BE2C (cell line): ENCODE data around the gene TMEM191C.
"Not testable (repeated sequence)": the region's sequence is repeated elsewhere in the genome, so short reads cannot be mapped to it uniquely, and the experiment has no call there.

Experiments
- DNase-seq: peaks from one replicate; pipeline ENCODE4 v3.0.0-alpha.2; 2020
- H3K27me3 ChIP-seq: fragments of 250-450 bp; sonication (Bioruptor Pico); 2 replicates; pipeline ENCODE4 v1.5.1; 2020; ENCODE audit warnings: mild to moderate bottlenecking
- H3K36me3 ChIP-seq: fragments of 250-450 bp; sonication (Bioruptor Pico); 2 replicates; pipeline ENCODE4 v1.5.1; 2020; ENCODE audit warnings: mild to moderate bottlenecking
- H3K4me1 ChIP-seq: fragments of 250-450 bp; sonication (Bioruptor Pico); 2 replicates; pipeline ENCODE4 v1.5.1; 2020
- H3K4me3 ChIP-seq: 2 replicates; pipeline ENCODE4 v1.5.1; 2011; ENCODE audit warnings: low read depth, low read length
- H3K9me3 ChIP-seq: fragments of 250-450 bp; sonication (Bioruptor Pico); 2 replicates; pipeline ENCODE4 v1.5.1; 2020

TMEM191C gene

DNA sequence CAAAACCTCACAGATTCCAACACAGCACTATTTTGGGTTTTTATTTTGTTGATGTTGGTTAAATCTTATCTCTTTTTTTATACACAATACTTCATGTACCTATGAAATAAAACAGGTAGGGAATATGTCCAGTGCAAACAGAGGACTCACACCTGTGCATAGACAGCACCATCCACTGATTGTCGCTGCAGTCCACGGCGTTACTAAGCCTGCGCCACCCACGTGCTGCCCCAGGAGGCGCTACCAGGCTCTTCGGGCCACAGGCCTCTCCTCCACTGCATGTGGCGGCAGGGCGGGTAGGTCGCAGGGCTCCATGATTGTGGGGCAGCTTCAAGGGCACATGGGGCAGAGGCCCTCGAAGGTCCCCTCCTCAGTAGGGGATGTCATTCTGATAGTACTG is 5.8 kb downstream of the TMEM191C start:
- H3K27me3 ChIP-seq, H3K36me3 ChIP-seq, H3K9me3 ChIP-seq, DNase-seq, H3K4me1 ChIP-seq, H3K4me3 ChIP-seq: not testable (repeated sequence)

GRCh38 chr22:21473664-21474063 is 6.5 kb downstream of the TMEM191C start:
- not testable (repeated sequence) for H3K4me3 ChIP-seq, H3K9me3 ChIP-seq, H3K36me3 ChIP-seq, H3K27me3 ChIP-seq, H3K4me1 ChIP-seq, DNase-seq

DNA sequence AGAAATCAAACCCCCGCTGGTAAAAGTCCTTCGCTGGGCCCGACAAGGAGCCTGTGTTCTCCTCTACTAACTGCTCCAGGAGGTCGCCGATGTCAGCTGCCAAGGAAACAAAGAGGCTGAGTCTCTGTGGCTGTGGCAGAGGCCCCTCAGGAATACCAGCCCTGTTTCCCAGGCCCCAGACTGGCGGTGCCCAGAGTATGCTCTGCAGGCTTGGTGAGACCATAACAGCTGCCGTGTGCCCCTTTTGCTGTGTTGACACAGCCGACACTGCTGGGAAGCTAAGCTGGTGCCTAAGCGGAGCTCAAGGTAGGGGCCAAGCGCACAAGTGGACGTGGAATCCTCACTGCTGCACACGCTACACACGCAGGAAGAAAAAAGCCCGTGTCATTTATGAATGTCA is 16.9 kb downstream of the TMEM191C start:
- H3K4me1 ChIP-seq, H3K9me3 ChIP-seq, H3K36me3 ChIP-seq, H3K27me3 ChIP-seq, DNase-seq, H3K4me3 ChIP-seq: not testable (repeated sequence)

GRCh38 chr22:21487723-21488122 is 20.5 kb downstream of the TMEM191C start:
- not testable (repeated sequence) for H3K27me3 ChIP-seq, H3K9me3 ChIP-seq, H3K4me1 ChIP-seq, DNase-seq, H3K4me3 ChIP-seq, H3K36me3 ChIP-seq

GRCh38 chr22:21489149-21489680 is 22.0 kb downstream of the TMEM191C start:
- not testable (repeated sequence) for DNase-seq, H3K27me3 ChIP-seq

GRCh38 chr22:21490556-21490955 is 23.4 kb downstream of the TMEM191C start:
- not testable (repeated sequence) for H3K36me3 ChIP-seq, DNase-seq, H3K27me3 ChIP-seq, H3K4me3 ChIP-seq, H3K4me1 ChIP-seq, H3K9me3 ChIP-seq

More at GRCh38 chr22:21489149-21489680, 22.0 kb downstream of the TMEM191C start:
- not testable (repeated sequence) for H3K4me1 ChIP-seq, H3K36me3 ChIP-seq, H3K9me3 ChIP-seq, H3K4me3 ChIP-seq

DNA sequence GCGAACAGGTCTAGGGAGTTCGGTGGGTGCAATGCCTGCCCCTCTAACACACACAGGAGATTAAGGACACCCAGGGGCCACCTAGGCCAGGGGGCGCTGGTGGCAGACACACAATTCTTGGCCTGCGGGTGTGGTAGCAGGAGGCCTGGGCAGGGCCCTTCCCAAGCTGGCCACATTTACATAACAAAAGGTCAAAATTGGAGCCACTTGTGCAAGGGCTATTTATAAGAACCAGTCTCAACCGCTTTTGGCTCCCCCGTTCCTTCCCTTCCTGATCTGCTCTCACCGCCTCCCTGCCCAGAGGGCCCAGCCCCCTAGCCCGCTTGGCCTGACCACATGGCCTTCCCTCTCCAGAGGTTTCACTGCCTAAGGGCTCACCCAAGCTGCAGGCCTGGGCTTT is 25.1 kb downstream of the TMEM191C start:
- not testable (repeated sequence) for H3K4me3 ChIP-seq, H3K9me3 ChIP-seq, DNase-seq, H3K4me1 ChIP-seq, H3K27me3 ChIP-seq, H3K36me3 ChIP-seq

DNA sequence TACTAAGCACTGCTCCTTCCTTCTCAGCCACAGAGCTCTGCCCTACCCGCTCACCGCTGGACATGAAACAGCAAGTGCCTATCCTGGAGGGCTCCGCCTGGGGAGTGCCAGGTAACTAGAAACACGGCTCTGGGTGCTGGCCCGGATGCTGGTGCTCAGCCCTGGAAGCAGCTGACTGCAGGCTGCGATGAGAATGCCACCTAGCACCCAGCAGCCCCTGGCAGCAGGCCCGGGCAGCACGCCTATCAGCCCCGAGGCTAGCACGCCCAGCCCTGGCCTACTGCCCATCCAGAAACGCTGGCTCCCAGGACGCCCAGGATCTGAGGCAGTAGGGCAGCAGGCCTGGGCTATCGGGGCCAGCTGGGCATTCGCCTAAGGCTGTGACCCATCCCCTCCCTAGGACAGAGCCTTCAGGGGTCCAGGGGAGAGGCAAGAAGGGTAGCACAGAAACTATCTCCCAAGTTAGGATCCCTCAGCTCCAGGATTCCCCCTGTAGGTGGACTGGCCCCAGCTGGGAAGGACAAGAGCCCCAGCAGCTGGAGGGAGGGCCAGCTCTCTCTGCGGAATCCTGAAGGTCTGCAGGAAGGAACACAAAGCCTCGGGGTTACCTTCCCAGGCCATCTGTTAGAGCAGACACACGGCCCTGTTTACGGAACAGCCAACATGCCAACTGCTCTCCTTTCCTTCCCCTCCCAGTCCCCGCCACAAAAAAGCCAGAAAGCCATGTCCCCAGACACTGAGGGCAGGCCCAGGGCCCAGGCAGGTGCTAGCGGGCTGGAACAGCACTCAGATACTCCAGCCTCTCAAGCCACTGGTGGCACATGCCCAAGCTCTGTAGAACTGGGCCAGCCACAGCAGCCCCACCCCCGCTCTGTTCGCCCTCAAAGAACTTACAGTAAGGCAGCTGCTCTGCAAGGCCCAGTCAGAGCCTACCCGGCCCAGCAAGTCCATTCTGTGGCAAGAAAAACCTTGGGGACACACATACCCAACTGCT is 26.9 kb downstream of the TMEM191C start:
- not testable (repeated sequence) for H3K27me3 ChIP-seq, DNase-seq, H3K4me3 ChIP-seq, H3K36me3 ChIP-seq, H3K4me1 ChIP-seq, H3K9me3 ChIP-seq

DNA sequence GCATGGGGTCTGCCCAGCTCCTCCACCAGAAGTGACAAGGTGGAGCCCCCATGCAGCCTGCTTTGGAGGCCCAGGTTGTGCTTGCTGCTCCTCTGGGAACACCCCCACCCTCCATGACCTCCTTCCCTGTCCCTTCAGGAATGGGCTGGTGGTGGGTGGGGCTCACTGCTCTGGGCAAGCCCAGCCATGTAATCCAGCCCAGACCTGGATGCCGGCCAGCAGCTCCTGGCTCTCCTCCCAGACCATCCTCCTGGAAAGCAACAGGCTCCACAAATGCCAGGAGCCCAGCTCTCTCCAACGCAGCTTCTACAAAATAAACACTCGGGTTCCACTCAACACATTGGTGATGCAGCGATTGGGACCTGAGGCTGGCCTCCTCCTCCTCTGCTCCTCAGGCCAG is 30.8 kb downstream of the TMEM191C start:
- not testable (repeated sequence) for DNase-seq, H3K4me3 ChIP-seq

GRCh38 chr22:21498489-21498888 is 31.3 kb downstream of the TMEM191C start:
- not testable (repeated sequence) for H3K27me3 ChIP-seq, H3K4me1 ChIP-seq, H3K9me3 ChIP-seq, H3K4me3 ChIP-seq, H3K36me3 ChIP-seq, DNase-seq

More for the DNA sequence above, 30.8 kb downstream of the TMEM191C start:
- H3K4me1 ChIP-seq, H3K36me3 ChIP-seq, H3K9me3 ChIP-seq, H3K27me3 ChIP-seq: not testable (repeated sequence)

GRCh38 chr22:21499623-21500506 is 32.7 kb downstream of the TMEM191C start:
- DNase-seq = not testable (repeated sequence)

GRCh38 chr22:21510397-21510796 is 43.2 kb downstream of the TMEM191C start:
- not testable (repeated sequence) for DNase-seq, H3K9me3 ChIP-seq, H3K4me1 ChIP-seq, H3K4me3 ChIP-seq, H3K27me3 ChIP-seq, H3K36me3 ChIP-seq

More at GRCh38 chr22:21499623-21500506, 32.7 kb downstream of the TMEM191C start:
- H3K27me3 ChIP-seq, H3K4me3 ChIP-seq, H3K4me1 ChIP-seq, H3K9me3 ChIP-seq, H3K36me3 ChIP-seq: not testable (repeated sequence)

DNA sequence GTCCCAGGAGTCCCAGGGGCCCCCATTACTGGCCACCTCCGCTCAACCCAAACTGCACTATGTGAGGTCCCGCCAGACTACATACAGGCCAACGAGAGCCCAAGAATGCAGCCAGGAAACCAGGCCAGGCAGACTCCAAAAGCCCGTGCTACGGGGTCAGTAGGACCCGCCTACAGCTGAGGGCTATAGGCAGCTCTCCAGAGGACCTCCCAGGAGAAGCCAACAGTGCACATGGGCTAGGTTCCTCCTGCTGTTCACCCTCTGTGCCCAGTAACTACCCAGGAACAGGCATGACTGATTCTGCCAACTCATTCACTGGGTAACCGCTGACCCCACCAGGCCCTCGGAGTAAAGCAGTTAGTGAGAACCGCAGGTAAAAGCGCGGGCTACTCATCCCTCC is 44.8 kb downstream of the TMEM191C start:
- H3K9me3 ChIP-seq, H3K36me3 ChIP-seq, H3K27me3 ChIP-seq, DNase-seq, H3K4me3 ChIP-seq, H3K4me1 ChIP-seq: not testable (repeated sequence)

GRCh38 chr22:21514117-21514516 is 46.9 kb downstream of the TMEM191C start:
- DNase-seq, H3K27me3 ChIP-seq, H3K4me1 ChIP-seq, H3K4me3 ChIP-seq, H3K36me3 ChIP-seq, H3K9me3 ChIP-seq: not testable (repeated sequence)

DNA sequence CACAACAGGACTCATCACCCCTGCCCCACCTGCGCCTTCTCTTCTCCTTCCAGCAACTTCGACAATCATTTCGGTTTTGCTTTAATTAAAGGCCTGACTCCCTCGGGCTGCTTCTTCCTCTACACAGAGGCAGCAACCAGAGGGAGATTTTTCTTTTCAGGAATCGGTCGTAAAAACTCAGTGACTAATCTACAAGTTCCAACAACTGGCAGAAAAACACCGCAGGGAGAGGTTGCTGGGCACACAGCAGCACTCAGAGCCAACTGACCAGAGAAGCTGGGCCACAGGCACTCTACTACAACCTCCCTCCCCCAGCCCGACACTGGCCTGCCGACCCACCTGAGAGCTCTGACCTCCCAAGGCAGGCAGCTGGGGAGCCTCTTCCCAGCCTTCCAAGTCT is 48.0 kb downstream of the TMEM191C start:
- not testable (repeated sequence) for DNase-seq, H3K9me3 ChIP-seq, H3K36me3 ChIP-seq, H3K4me3 ChIP-seq, H3K4me1 ChIP-seq, H3K27me3 ChIP-seq
